Nephron (organoid): ENCODE results near the gene MKNK2.
"Not testable (repeated sequence)": the region's sequence is repeated elsewhere in the genome, so short reads cannot be mapped to it uniquely, and the experiment has no call there.

Experiments
- H3K27ac Mint-ChIP-seq, 3 experiments: 2 replicates each; pipeline ENCODE4 v1.8.0; 2020; ENCODE audit warnings: mixed read lengths in 3 of 3, mild to moderate bottlenecking in 2 of 3, moderate library complexity in 1 of 3
- H3K27me3 Mint-ChIP-seq: 2 replicates; pipeline ENCODE4 v1.8.0; 2021; ENCODE audit warnings: low read depth, mild to moderate bottlenecking, moderate library complexity, mixed read lengths
- H3K36me3 Mint-ChIP-seq: 2 replicates; pipeline ENCODE4 v1.8.0; 2020; ENCODE audit warnings: low read depth, mixed read lengths
- H3K4me1 Mint-ChIP-seq: 2 replicates; pipeline ENCODE4 v1.8.0; 2020; ENCODE audit warnings: mixed read lengths
- H3K4me3 Mint-ChIP-seq, 3 experiments: 2 replicates each; pipeline ENCODE4 v1.8.0; 2020; ENCODE audit warnings: mild to moderate bottlenecking in 3 of 3, mixed read lengths in 3 of 3, moderate library complexity in 2 of 3
- H3K9me3 Mint-ChIP-seq: 2 replicates; pipeline ENCODE4 v1.8.0; 2020; ENCODE audit warnings: mixed read lengths
- CTCF ChIP-seq, 3 experiments: fragments of 200-600 bp; sonication (generic); IDR thresholded peaks; one replicate each; pipeline ENCODE4 v1.5.0; 2021; ENCODE audit warnings: antibody characterized with exemption in 3 of 3; ENCODE audit not compliant: unreplicated experiment in 3 of 3

The MKNK2 gene

GRCh38 chr19:2097203-2097885, 46.3 kb upstream of the MKNK2 start:
- H3K27me3 Mint-ChIP-seq, result no peaks in the 10 kb centered on the region
- peaks cover 12% of the 10 kb centered on the region for H3K4me1 Mint-ChIP-seq
- no peaks in the 10 kb centered on the region for H3K9me3 Mint-ChIP-seq
- H3K36me3 Mint-ChIP-seq, result peaks cover 14% of the 10 kb centered on the region
- no peak for TF ChIP-seq CTCF (IDR thresholded peaks at IDR 0.05; ENCODE audit: unreplicated experiment in 3 of 3)
- H3K4me3 Mint-ChIP-seq, result peak overlapping the region; percentile 79 to 81 (median 80)
- peak overlapping the region in 2 of 3 experiments; percentile 52 to 61 for H3K27ac Mint-ChIP-seq

GRCh38 chr19:2096480-2097202, 45.6 kb upstream of the MKNK2 start, which contains the start of gene IZUMO4:
IZUMO4 (plus strand) TSS chr19:2096915; CDS start chr19:2096946, 31 bp downstream.
- no peaks in the 10 kb centered on the region for H3K9me3 Mint-ChIP-seq
- peak; percentile 27 to 38 (median 34) for TF ChIP-seq CTCF (IDR thresholded peaks at IDR 0.05; ENCODE audit: unreplicated experiment in 3 of 3)
- peak within 1 kb of the TSS; percentile 91 to 94 (median 94) for H3K4me3 Mint-ChIP-seq
- H3K4me1 Mint-ChIP-seq, result peaks cover 12% of the 10 kb centered on the region
- H3K27ac Mint-ChIP-seq, result peak within 1 kb of the TSS in 2 of 3 experiments; percentile 81 to 92
- peaks cover 9% of the 10 kb centered on the region for H3K36me3 Mint-ChIP-seq
- H3K27me3 Mint-ChIP-seq, result no peaks in the 10 kb centered on the region

GRCh38 chr19:2096034-2096479, 45.0 kb upstream of the MKNK2 start, which contains the start of gene MOB3A:
MOB3A (minus strand) TSS chr19:2096326; CDS start chr19:2078560, 17,766 bp downstream.
- peak; percentile 37 to 51 (median 40) for TF ChIP-seq CTCF (IDR thresholded peaks at IDR 0.05; ENCODE audit: unreplicated experiment in 3 of 3)
- peak within 1 kb of the TSS; percentile 91 to 94 (median 94) for H3K4me3 Mint-ChIP-seq
- H3K27me3 Mint-ChIP-seq, result no peaks in the 10 kb centered on the region
- peaks cover 8% of the 10 kb centered on the region for H3K36me3 Mint-ChIP-seq
- H3K4me1 Mint-ChIP-seq, result peaks cover 13% of the 10 kb centered on the region
- peak within 1 kb of the TSS in 2 of 3 experiments; percentile 81 to 92 for H3K27ac Mint-ChIP-seq
- H3K9me3 Mint-ChIP-seq, result no peaks in the 10 kb centered on the region

- H3K9me3 Mint-ChIP-seq, H3K27me3 Mint-ChIP-seq, H3K36me3 Mint-ChIP-seq, H3K4me3 Mint-ChIP-seq, H3K27ac Mint-ChIP-seq: not testable (repeated sequence)
- peaks cover 18% of the 10 kb centered on the region for H3K4me1 Mint-ChIP-seq
These were observed 41.0 kb upstream of the MKNK2 start for GRCh38 chr19:2091926-2092525.

- no peak overlapping the region for H3K27ac Mint-ChIP-seq
- no peak for TF ChIP-seq CTCF (IDR thresholded peaks at IDR 0.05; ENCODE audit: unreplicated experiment in 3 of 3)
These were observed 38.6 kb upstream of the MKNK2 start for GRCh38 chr19:2089727-2090053.

GRCh38 chr19:2089001-2089711, 38.1 kb upstream of the MKNK2 start:
- H3K4me3 Mint-ChIP-seq, result no peak overlapping the region
- peaks cover 8% of the 10 kb centered on the region for H3K36me3 Mint-ChIP-seq
- H3K27me3 Mint-ChIP-seq, result no peaks in the 10 kb centered on the region
- no peaks in the 10 kb centered on the region for H3K9me3 Mint-ChIP-seq
- peaks cover 8% of the 10 kb centered on the region for H3K4me1 Mint-ChIP-seq
- H3K27ac Mint-ChIP-seq, result peak overlapping the region in 1 of 3 experiments; percentile 30
- TF ChIP-seq CTCF (IDR thresholded peaks at IDR 0.05; ENCODE audit: unreplicated experiment in 3 of 3), result no peak

More at GRCh38 chr19:2089727-2090053, 38.6 kb upstream of the MKNK2 start:
- H3K9me3 Mint-ChIP-seq, result no peaks in the 10 kb centered on the region
- H3K4me3 Mint-ChIP-seq, result no peak overlapping the region
- peaks cover 13% of the 10 kb centered on the region for H3K4me1 Mint-ChIP-seq
- no peaks in the 10 kb centered on the region for H3K27me3 Mint-ChIP-seq
- H3K36me3 Mint-ChIP-seq, result peaks cover 11% of the 10 kb centered on the region
